Epithelial cell of esophagus (primary cell): Measurements from ENCODE around the gene ADAMTS12.
A peak's percentile ranks its signal among the peaks of the same experiment; 100 is the strongest.
"Not testable (repeated sequence)": the region's sequence is repeated elsewhere in the genome, so short reads cannot be mapped to it uniquely, and the experiment has no call there.

Experiments
- DNase-seq: peaks from one replicate; pipeline ENCODE4 v3.0.0; 2010; ENCODE audit warnings: low read depth
- H3K4me3 ChIP-seq: 2 replicates; pipeline ENCODE4 v1.5.1; 2011; ENCODE audit warnings: mild to moderate bottlenecking, low read length, control low read depth
- TF ChIP-seq, protein P1 (sequence below): IDR thresholded peaks from 2 replicates; pipeline ENCODE4 v1.5.1; 2011; ENCODE audit warnings: low read depth, mild to moderate bottlenecking, low read length, control low read depth, inconsistent platforms; ENCODE audit not compliant: insufficient read depth; ENCODE audit errors: missing control alignments

The ADAMTS12 gene

GRCh38 chr5:33526755-33527154 lies 365.0 kb downstream of the ADAMTS12 start:
- DNase-seq, result no peak

GRCh38 chr5:33524476-33524875 lies 367.3 kb downstream of the ADAMTS12 start:
- H3K4me3 ChIP-seq, result no peak overlapping the region
- peak; percentile 4 for DNase-seq
- TF ChIP-seq, protein P1, sequence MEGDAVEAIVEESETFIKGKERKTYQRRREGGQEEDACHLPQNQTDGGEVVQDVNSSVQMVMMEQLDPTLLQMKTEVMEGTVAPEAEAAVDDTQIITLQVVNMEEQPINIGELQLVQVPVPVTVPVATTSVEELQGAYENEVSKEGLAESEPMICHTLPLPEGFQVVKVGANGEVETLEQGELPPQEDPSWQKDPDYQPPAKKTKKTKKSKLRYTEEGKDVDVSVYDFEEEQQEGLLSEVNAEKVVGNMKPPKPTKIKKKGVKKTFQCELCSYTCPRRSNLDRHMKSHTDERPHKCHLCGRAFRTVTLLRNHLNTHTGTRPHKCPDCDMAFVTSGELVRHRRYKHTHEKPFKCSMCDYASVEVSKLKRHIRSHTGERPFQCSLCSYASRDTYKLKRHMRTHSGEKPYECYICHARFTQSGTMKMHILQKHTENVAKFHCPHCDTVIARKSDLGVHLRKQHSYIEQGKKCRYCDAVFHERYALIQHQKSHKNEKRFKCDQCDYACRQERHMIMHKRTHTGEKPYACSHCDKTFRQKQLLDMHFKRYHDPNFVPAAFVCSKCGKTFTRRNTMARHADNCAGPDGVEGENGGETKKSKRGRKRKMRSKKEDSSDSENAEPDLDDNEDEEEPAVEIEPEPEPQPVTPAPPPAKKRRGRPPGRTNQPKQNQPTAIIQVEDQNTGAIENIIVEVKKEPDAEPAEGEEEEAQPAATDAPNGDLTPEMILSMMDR, result no peak

More at GRCh38 chr5:33526755-33527154, 365.0 kb downstream of the ADAMTS12 start:
- no peak overlapping the region for H3K4me3 ChIP-seq
- TF ChIP-seq, protein P1, result no peak

- TF ChIP-seq, protein P1, result no peak
- DNase-seq, result peak; percentile 8
- no peak overlapping the region for H3K4me3 ChIP-seq
Observed at GRCh38 chr5:33523208-33523771, 368.5 kb downstream of the ADAMTS12 start.

DNA sequence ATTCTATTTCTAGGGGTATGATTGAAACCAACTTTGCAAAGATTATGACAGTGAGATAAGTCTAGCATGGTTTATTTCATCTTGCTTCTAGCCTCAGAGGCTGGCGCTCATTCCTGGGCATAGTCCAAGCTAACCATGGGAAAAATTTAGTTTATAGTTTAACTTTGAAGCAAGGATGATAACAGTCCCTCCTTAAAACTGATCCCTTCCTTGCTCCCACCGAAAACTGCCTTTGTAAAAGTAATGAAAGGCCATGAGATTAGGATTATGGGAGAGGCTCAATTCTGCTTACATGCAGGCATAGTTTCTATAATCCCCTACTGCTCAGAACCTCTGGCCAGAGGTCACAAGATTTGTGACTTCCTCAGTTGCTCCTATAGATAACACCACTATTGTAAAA lies 375.4 kb downstream of the ADAMTS12 start:
- no peak for DNase-seq
- H3K4me3 ChIP-seq, result no peak overlapping the region
- TF ChIP-seq, protein P1, result no peak

GRCh38 chr5:33515366-33515765 lies 376.4 kb downstream of the ADAMTS12 start:
- H3K4me3 ChIP-seq, DNase-seq: not testable (repeated sequence)

DNA sequence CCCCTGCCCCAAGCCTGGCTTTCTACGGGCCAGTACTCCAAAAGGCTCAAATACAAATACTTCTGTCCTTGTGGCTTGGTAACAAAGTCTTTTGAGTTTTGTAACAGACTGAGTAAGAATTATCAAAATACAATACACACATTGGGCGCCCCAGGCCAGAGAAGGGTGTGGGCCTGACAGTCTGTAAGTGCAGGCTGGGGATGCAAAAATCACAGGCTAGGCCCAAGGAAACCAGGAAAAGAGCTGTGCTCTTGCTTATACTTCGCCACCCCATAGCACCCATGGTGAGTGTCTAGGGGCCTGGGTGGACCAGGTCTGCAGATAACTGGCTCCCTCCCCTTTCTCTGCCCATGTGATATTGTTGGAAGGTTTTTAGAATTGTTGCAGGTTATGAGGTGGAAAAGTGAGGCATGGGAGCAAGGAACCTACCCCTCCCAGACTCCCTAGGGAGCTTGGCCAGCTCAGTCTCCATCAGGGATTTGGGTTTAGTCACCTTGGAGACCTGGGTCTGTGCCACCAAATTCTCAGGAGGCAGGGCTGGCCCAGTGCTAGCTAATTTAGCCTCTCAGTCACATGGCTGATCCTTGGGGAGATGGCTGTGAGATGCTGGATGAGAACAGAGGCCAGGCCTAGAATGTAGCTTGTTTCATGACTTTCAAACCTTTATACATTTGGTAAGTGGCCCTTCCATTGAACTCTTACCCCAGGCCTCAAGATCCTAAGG lies 378.2 kb downstream of the ADAMTS12 start:
- no peak for DNase-seq
- TF ChIP-seq, protein P1, result no peak
- no peak overlapping the region for H3K4me3 ChIP-seq

GRCh38 chr5:33509036-33509435 lies 382.8 kb downstream of the ADAMTS12 start:
- no peak overlapping the region for H3K4me3 ChIP-seq
- TF ChIP-seq, protein P1, result no peak
- no peak for DNase-seq
